ENCODE data around the gene MIB2. TPM values are rescaled to one million over a fixed set of nuclear protein-coding genes. Genes with fewer than 3 reads are reported as not detected.

The MIB2 gene
- total and polyA plus RNA-seq, 5 donors from 2014 or later, result 15.9 to 58.2 (median 19.7) TPM

GRCh38 chr1:1599935-1600860, 15.1 kb upstream of the MIB2 start, which contains the start of gene FNDC10:
FNDC10 (minus strand) TSS chr1:1600135; CDS start chr1:1600015, 120 bp downstream.
- Mint-ChIP-seq H3K4me1 (peaks cover 0 to 16% (median 0%) of the 10 kb centered on the region in 4 donors), H3K4me3 (peak within 1 kb of the TSS; percentile 68 to 87 (median 72)), H3K27me3 (peaks cover 8% of the 10 kb centered on the region), H3K9me3 (peaks cover 0 to 2% (median 0%) of the 10 kb centered on the region in 7 donors), H3K27ac (no peak within 1 kb of the TSS), H3K36me3 (no peaks in the 10 kb centered on the region)
- Histone ChIP-seq H3K36me3 (ENCODE audit: control insufficient read depth, insufficient read depth, low read length) (no peaks in the 10 kb centered on the region), H3K9me3 (ENCODE audit: control insufficient read depth in 2 of 2, low read length in 2 of 2) (no peaks in the 10 kb centered on the region), H3K4me3 (ENCODE audit: low read depth, low read length) (no peak within 1 kb of the TSS), H3K4me1 (ENCODE audit: control insufficient read depth, insufficient read depth, low read length, poor library complexity, severe bottlenecking) (peaks cover 5% of the 10 kb centered on the region), H3K27ac (ENCODE audit: insufficient read depth, low read length, poor library complexity, severe bottlenecking) (no peak within 1 kb of the TSS), H3K27me3 (ENCODE audit: control insufficient read depth, insufficient read depth, low read length) (no peaks in the 10 kb centered on the region)
- ATAC-seq (ENCODE audit: low read depth in 2 of 2), result no peak
- no peak for DNase-seq

GRCh38 chr1:1600861-1601563, 14.3 kb upstream of the MIB2 start:
- Histone ChIP-seq H3K4me1 (ENCODE audit: control insufficient read depth, insufficient read depth, low read length, poor library complexity, severe bottlenecking) (peaks cover 5% of the 10 kb centered on the region), H3K4me3 (ENCODE audit: low read depth, low read length) (no peak overlapping the region), H3K36me3 (ENCODE audit: control insufficient read depth, insufficient read depth, low read length) (no peaks in the 10 kb centered on the region), H3K27ac (ENCODE audit: insufficient read depth, low read length, poor library complexity, severe bottlenecking) (no peak overlapping the region), H3K27me3 (ENCODE audit: control insufficient read depth, insufficient read depth, low read length) (no peaks in the 10 kb centered on the region), H3K9me3 (ENCODE audit: control insufficient read depth in 2 of 2, low read length in 2 of 2) (no peaks in the 10 kb centered on the region)
- DNase-seq, result no peak
- no peak overlapping the region for H3K27ac Mint-ChIP-seq
- peaks cover 8% of the 10 kb centered on the region for H3K27me3 Mint-ChIP-seq
- no peak for ATAC-seq (ENCODE audit: low read depth in 2 of 2)
- H3K36me3 Mint-ChIP-seq, result no peaks in the 10 kb centered on the region
- H3K9me3 Mint-ChIP-seq, result peaks cover 0 to 2% (median 0%) of the 10 kb centered on the region in 7 donors
- peaks cover 0 to 16% (median 0%) of the 10 kb centered on the region in 4 donors for H3K4me1 Mint-ChIP-seq
- H3K4me3 Mint-ChIP-seq, result peak overlapping the region in 2 of 4 donors; percentile 39 to 61

GRCh38 chr1:1601564-1602303, 13.6 kb upstream of the MIB2 start:
- DNase-seq, result no peak
- Histone ChIP-seq H3K36me3 (ENCODE audit: control insufficient read depth, insufficient read depth, low read length) (no peaks in the 10 kb centered on the region), H3K27ac (ENCODE audit: insufficient read depth, low read length, poor library complexity, severe bottlenecking) (no peak overlapping the region), H3K4me3 (ENCODE audit: low read depth, low read length) (no peak overlapping the region), H3K9me3 (ENCODE audit: control insufficient read depth in 2 of 2, low read length in 2 of 2) (no peaks in the 10 kb centered on the region), H3K27me3 (ENCODE audit: control insufficient read depth, insufficient read depth, low read length) (no peaks in the 10 kb centered on the region), H3K4me1 (ENCODE audit: control insufficient read depth, insufficient read depth, low read length, poor library complexity, severe bottlenecking) (peaks cover 10% of the 10 kb centered on the region)
- H3K27me3 Mint-ChIP-seq, result peaks cover 8% of the 10 kb centered on the region
- ATAC-seq (ENCODE audit: low read depth in 2 of 2), result no peak
- peaks cover 0 to 18% (median 1%) of the 10 kb centered on the region in 4 donors for H3K4me1 Mint-ChIP-seq
- H3K4me3 Mint-ChIP-seq, result peak overlapping the region in 1 of 4 donors; percentile 68
- H3K9me3 Mint-ChIP-seq, result peaks cover 0 to 2% (median 0%) of the 10 kb centered on the region in 7 donors
- no peaks in the 10 kb centered on the region for H3K36me3 Mint-ChIP-seq
- H3K27ac Mint-ChIP-seq, result peak overlapping the region in 1 of 3 donors; percentile 63

- H3K36me3 ChIP-seq (ENCODE audit: control insufficient read depth, insufficient read depth, low read length), result no peaks in the 10 kb centered on the region
- H3K27me3 Mint-ChIP-seq, result peaks cover 8% of the 10 kb centered on the region
- DNase-seq (no peak), ATAC-seq (ENCODE audit: low read depth in 2 of 2) (no peak)
- no peak overlapping the region for H3K4me3 ChIP-seq (ENCODE audit: low read depth, low read length)
- H3K4me3 Mint-ChIP-seq, result peak overlapping the region in 2 of 4 donors; percentile 29 to 68
- no peak overlapping the region for H3K27ac ChIP-seq (ENCODE audit: insufficient read depth, low read length, poor library complexity, severe bottlenecking)
- H3K4me1 Mint-ChIP-seq, result peaks cover 4 to 25% (median 7%) of the 10 kb centered on the region in 4 donors
- peaks cover 0 to 2% (median 0%) of the 10 kb centered on the region in 7 donors for H3K9me3 Mint-ChIP-seq
- H3K9me3 ChIP-seq (ENCODE audit: control insufficient read depth in 2 of 2, low read length in 2 of 2), result no peaks in the 10 kb centered on the region
- no peaks in the 10 kb centered on the region for H3K36me3 Mint-ChIP-seq
- no peaks in the 10 kb centered on the region for H3K27me3 ChIP-seq (ENCODE audit: control insufficient read depth, insufficient read depth, low read length)
- H3K27ac Mint-ChIP-seq, result peak overlapping the region in 1 of 3 donors; percentile 63
- H3K4me1 ChIP-seq (ENCODE audit: control insufficient read depth, insufficient read depth, low read length, poor library complexity, severe bottlenecking), result peaks cover 15% of the 10 kb centered on the region
Measured at GRCh38 chr1:1602304-1602967, 12.9 kb upstream of the MIB2 start.

- Mint-ChIP-seq H3K4me1 (peaks cover 4 to 25% (median 10%) of the 10 kb centered on the region in 4 donors), H3K4me3 (peak overlapping the region in 2 of 4 donors; percentile 29 to 68), H3K9me3 (peaks cover 0 to 2% (median 0%) of the 10 kb centered on the region in 7 donors), H3K27me3 (peaks cover 4% of the 10 kb centered on the region), H3K36me3 (no peaks in the 10 kb centered on the region), H3K27ac (peak overlapping the region in 1 of 3 donors; percentile 9)
- peaks cover 15% of the 10 kb centered on the region for H3K4me1 ChIP-seq (ENCODE audit: control insufficient read depth, insufficient read depth, low read length, poor library complexity, severe bottlenecking)
- no peaks in the 10 kb centered on the region for H3K9me3 ChIP-seq (ENCODE audit: control insufficient read depth in 2 of 2, low read length in 2 of 2)
- no peak overlapping the region for H3K4me3 ChIP-seq (ENCODE audit: low read depth, low read length)
- no peak overlapping the region for H3K27ac ChIP-seq (ENCODE audit: insufficient read depth, low read length, poor library complexity, severe bottlenecking)
- H3K27me3 ChIP-seq (ENCODE audit: control insufficient read depth, insufficient read depth, low read length), result no peaks in the 10 kb centered on the region
- ATAC-seq (ENCODE audit: low read depth in 2 of 2) (no peak), DNase-seq (no peak)
- H3K36me3 ChIP-seq (ENCODE audit: control insufficient read depth, insufficient read depth, low read length), result no peaks in the 10 kb centered on the region
Measured at GRCh38 chr1:1602968-1603506, 12.3 kb upstream of the MIB2 start.

GRCh38 chr1:1603671-1604373, 11.5 kb upstream of the MIB2 start:
- peaks cover 0 to 2% (median 0%) of the 10 kb centered on the region in 7 donors for H3K9me3 Mint-ChIP-seq
- peaks cover 15% of the 10 kb centered on the region for H3K4me1 ChIP-seq (ENCODE audit: control insufficient read depth, insufficient read depth, low read length, poor library complexity, severe bottlenecking)
- H3K9me3 ChIP-seq (ENCODE audit: control insufficient read depth in 2 of 2, low read length in 2 of 2), result no peaks in the 10 kb centered on the region
- no peak for DNase-seq
- peak overlapping the region in 1 of 3 donors; percentile 78 for H3K27ac Mint-ChIP-seq
- peak overlapping the region in 2 of 4 donors; percentile 60 to 61 for H3K4me3 Mint-ChIP-seq
- H3K27ac ChIP-seq (ENCODE audit: insufficient read depth, low read length, poor library complexity, severe bottlenecking), result no peak overlapping the region
- H3K4me3 ChIP-seq (ENCODE audit: low read depth, low read length), result no peak overlapping the region
- ATAC-seq (ENCODE audit: low read depth in 2 of 2), result no peak
- peaks cover 4 to 22% (median 10%) of the 10 kb centered on the region in 4 donors for H3K4me1 Mint-ChIP-seq
- H3K27me3 Mint-ChIP-seq, result peaks cover 2% of the 10 kb centered on the region
- H3K27me3 ChIP-seq (ENCODE audit: control insufficient read depth, insufficient read depth, low read length), result no peaks in the 10 kb centered on the region
- no peaks in the 10 kb centered on the region for H3K36me3 ChIP-seq (ENCODE audit: control insufficient read depth, insufficient read depth, low read length)
- H3K36me3 Mint-ChIP-seq, result no peaks in the 10 kb centered on the region
